Measurements from ENCODE around the gene SMARCD1.

DNA sequence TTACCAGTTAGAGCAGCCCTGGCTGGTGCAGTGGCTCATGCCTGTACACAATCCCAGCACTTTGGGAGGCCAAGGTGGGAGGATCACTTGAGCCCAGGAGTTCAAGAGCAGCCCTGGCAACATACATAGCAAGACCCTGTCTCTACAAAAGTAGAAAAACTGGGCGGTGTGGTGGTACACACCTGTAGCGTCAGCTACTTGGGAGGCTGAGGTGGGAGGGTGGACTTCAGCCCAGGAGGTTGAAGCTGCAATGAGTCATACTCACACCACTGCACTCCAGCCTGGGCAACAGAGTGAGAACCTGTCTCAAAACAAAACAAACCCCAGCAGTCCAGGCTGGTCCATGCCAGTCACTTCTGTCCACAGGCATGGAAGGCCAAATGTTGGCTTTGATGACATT lies 34.2 kb downstream of the SMARCD1 start:
- TF ChIP-seq, protein P1, sequence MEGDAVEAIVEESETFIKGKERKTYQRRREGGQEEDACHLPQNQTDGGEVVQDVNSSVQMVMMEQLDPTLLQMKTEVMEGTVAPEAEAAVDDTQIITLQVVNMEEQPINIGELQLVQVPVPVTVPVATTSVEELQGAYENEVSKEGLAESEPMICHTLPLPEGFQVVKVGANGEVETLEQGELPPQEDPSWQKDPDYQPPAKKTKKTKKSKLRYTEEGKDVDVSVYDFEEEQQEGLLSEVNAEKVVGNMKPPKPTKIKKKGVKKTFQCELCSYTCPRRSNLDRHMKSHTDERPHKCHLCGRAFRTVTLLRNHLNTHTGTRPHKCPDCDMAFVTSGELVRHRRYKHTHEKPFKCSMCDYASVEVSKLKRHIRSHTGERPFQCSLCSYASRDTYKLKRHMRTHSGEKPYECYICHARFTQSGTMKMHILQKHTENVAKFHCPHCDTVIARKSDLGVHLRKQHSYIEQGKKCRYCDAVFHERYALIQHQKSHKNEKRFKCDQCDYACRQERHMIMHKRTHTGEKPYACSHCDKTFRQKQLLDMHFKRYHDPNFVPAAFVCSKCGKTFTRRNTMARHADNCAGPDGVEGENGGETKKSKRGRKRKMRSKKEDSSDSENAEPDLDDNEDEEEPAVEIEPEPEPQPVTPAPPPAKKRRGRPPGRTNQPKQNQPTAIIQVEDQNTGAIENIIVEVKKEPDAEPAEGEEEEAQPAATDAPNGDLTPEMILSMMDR (IDR thresholded peaks at IDR 0.05; ENCODE audit: low read depth, low read length): no peak
- TF ChIP-seq EZH2phosphoT487 (IDR thresholded peaks at IDR 0.05; ENCODE audit: low read depth): no peak

All from OCI-LY3 (cell line).